Spleen (tissue), 7 donors: ENCODE results near the gene RBM22.
"Not testable (repeated sequence)": the region's sequence is repeated elsewhere in the genome, so short reads cannot be mapped to it uniquely, and the experiment has no call there.

Experiments used
- POLR2AphosphoS5 ChIP-seq, 3 donors: sonication (generic); formaldehyde crosslinking; IDR thresholded peaks; one replicate each; pipeline ENCODE4 v1.5.1; 2017; ENCODE audit warnings: antibody characterized with exemption in 3 of 3
- TF ChIP-seq, protein P1 (sequence below), 11 experiments: fragments of 200-600 bp in 7 of 11; fragments of 450-650 bp in 4 of 11; sonication (generic) in 4 of 11; IDR thresholded peaks in 8 of 11; conservative IDR thresholded peaks in 3 of 11; 1 replicate in 7 of 11; 2 replicates in 4 of 11; pipeline versions ENCODE4 v1.4.0 to v1.8.0; 2016 to 2021; ENCODE audit warnings: antibody characterized with exemption in 11 of 11, inconsistent platforms in 4 of 11, mild to moderate bottlenecking in 1 of 11
- donor health status: DM: no; HTN: no; CAD: no; lungs with moderate emphysema.
- donor health status: DM: no; HTN: no; CAD: no.
- donor health status: DM: no; HTN: no; CAD: no.

DNA sequence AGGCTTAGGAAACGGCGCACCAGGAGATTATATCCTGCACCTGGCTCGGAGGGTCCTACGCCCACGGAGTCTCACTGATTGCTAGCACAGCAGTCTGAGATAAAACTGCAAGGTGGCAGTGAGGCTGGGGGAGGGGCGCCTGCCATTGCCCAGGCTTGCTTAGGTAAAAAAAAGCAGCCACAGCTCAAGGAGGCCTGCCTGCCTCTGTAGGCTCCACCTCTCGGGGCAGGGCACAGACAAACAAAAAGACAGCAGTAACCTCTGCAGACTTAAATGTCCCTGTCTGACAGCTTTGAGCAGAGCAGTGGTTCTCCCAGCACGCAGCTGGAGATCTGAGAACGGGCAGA lies 42.3 kb upstream of the RBM22 start:
- TF ChIP-seq, protein P1, sequence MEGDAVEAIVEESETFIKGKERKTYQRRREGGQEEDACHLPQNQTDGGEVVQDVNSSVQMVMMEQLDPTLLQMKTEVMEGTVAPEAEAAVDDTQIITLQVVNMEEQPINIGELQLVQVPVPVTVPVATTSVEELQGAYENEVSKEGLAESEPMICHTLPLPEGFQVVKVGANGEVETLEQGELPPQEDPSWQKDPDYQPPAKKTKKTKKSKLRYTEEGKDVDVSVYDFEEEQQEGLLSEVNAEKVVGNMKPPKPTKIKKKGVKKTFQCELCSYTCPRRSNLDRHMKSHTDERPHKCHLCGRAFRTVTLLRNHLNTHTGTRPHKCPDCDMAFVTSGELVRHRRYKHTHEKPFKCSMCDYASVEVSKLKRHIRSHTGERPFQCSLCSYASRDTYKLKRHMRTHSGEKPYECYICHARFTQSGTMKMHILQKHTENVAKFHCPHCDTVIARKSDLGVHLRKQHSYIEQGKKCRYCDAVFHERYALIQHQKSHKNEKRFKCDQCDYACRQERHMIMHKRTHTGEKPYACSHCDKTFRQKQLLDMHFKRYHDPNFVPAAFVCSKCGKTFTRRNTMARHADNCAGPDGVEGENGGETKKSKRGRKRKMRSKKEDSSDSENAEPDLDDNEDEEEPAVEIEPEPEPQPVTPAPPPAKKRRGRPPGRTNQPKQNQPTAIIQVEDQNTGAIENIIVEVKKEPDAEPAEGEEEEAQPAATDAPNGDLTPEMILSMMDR (IDR thresholded peaks at IDR 0.05 in 8 of 11, conservative IDR thresholded peaks at IDR 0.05 in 3 of 11), result not testable (repeated sequence)
- not testable (repeated sequence) for TF ChIP-seq POLR2AphosphoS5 (IDR thresholded peaks at IDR 0.05)
